ENCODE results near the gene LRRC49.
"Not testable (repeated sequence)": the region's sequence is repeated elsewhere in the genome, so short reads cannot be mapped to it uniquely, and the experiment has no call there.

LRRC49 gene

GRCh38 chr15:71003319-71003718, 110.7 kb downstream of the LRRC49 start:
- no peak for DNase-seq

GRCh38 chr15:71004506-71004905, 111.9 kb downstream of the LRRC49 start:
- DNase-seq = not testable (repeated sequence)

GRCh38 chr15:71005895-71006294, 113.3 kb downstream of the LRRC49 start:
- no peak for DNase-seq

- DNase-seq = no peak
These were observed 115.7 kb downstream of the LRRC49 start for GRCh38 chr15:71008250-71008870.

- DNase-seq = no peak
These were observed 117.8 kb downstream of the LRRC49 start for GRCh38 chr15:71010472-71010871.

GRCh38 chr15:71010997-71011396, 118.4 kb downstream of the LRRC49 start:
- DNase-seq = no peak

- DNase-seq = peak; percentile 1
These were observed 119.0 kb downstream of the LRRC49 start for GRCh38 chr15:71011503-71012155.

DNA sequence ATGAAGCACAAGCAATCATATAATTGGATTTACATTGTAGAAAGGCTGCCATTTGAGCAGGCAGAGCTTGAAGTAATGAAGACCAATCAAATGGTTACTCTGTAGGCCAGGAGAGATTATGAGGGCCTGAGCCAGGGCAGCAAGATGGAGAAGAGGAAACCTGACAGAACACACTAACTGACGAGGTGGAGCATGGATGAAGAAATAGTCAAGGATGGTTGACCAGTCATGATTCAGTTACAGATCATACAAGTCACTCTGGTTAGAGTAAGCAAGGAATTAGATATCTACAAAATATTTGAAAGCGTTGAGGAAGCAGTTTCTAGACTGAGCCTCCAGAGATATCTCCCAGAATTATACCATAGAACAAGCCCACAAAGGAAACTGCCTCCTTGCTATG, 120.8 kb downstream of the LRRC49 start:
- no peak for DNase-seq

- no peak for DNase-seq
These were observed 122.7 kb downstream of the LRRC49 start for GRCh38 chr15:71015342-71015741.

GRCh38 chr15:71031232-71031631, 138.6 kb downstream of the LRRC49 start:
- DNase-seq = not testable (repeated sequence)

DNA sequence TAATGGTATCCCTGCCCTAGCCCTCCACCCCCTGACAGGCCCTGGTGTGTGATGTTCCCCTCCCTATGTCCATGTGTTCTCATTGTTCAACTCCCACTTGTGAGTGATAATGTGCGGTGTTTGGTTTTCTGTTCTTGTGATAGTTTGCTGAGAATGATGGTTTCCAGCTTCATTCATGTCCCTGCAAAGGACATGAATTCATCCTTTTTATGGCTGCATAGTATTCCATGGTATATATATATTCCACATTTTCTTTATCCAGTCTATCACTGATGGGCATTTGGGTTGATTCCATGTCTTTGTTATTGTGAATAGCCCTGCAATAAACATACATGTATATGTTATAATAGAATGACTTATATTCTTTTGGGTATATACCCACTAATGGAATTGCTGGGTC, 142.9 kb downstream of the LRRC49 start:
- DNase-seq = not testable (repeated sequence)

DNA sequence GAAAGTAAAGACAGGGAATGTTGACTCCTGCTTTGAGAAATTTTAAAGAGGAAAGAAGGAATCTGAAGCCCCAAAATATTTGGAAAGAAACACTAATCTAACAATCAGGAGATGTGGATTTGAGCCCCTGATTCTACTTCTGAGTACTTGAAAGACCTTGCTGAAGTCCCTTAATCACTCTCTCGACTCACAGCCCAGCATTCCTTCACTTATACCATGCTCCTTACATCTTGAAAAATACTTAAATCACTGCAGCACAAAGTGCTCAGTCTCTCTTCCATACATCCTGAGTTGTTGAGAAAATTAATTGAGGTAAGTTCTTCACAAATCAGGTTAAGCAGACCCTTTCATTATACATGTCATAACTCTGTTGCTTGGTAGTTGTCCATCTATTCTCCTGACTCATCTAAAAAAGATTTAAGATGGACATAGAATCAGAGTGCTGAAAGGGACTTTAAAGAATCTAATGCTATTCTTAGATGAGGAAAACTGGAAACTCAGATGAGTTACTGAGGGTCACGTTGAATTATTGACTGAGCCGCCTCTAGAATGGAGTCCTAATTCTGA, 149.8 kb downstream of the LRRC49 start:
- DNase-seq = no peak

DNA sequence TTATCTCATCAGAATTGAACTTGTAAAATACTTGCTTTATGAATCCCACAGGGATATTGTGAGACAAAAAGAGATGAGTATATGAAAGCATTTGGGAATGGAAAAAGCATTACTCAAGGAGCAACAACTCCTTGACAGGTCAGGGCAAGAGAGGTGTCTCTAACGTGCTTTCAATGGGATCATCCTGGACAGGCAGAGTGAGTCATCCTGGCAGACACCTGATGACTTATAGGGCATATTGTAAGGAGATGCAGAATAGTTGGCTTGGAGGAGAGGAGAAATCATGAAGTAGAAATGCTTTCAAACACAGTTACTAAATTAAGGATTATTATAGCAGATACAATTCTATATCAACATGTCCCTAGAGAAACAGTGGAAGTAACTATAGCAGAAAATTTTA, 150.7 kb downstream of the LRRC49 start:
- DNase-seq = no peak

- no peak for DNase-seq
These were observed 151.4 kb downstream of the LRRC49 start for GRCh38 chr15:71044006-71044405.

- DNase-seq = not testable (repeated sequence)
These were observed 153.5 kb downstream of the LRRC49 start for GRCh38 chr15:71046146-71046545.

DNA sequence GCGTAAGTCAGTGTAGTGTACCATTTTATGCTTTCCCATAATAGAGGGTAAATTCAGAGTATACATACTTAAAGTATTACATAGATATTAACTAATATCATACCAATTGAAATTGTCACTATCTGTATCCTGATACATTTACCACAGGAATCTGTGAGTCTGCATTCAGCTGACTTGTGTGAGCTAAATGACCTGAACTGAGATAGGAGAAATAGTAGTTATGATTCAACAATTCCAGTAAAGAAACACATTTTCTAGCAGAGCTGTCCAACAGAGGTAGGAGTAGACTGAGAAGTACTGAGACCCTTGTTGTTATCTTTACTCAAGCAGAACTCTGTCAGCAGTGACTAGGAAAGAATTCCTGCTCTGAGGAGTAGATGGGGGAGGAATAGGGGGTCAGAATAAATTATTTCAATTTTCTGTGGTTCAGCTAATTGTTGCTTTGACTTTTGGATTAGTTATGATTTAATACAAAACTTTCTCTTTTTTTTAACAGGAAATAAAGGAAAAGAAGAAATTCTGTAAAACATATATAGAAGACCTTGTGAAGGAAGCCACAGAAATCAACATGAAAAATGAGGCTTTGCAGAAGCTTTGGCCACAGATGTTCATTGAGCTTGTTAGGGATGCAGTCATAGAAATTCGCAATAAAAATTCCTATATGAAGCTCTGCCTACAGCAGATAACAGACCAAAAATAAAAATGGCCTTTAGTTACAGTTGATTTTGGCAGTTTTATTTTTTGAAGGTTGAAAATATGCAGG, 156.5 kb downstream of the LRRC49 start:
- no peak for DNase-seq

GRCh38 chr15:71049706-71050422, 157.2 kb downstream of the LRRC49 start:
- DNase-seq = no peak

DNA sequence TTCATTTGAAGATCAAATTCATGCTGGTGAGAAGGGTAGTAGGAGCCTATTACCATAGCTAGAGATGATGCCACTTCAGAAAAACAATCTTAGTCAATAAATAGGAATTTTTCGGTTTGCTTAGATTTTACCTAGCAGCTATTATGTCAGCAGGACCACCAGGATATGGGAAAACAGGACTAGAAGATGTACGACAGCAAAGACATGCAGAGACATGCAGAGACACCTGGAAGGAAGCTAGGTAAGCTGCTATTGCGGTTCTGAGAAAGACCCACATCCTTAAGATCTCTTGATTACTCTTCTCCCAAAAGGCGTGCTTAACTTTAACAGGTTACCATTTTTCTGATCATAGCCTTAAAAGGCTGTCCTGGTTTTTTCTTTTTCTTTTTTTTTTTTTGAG, 157.8 kb downstream of the LRRC49 start:
- no peak for DNase-seq

- DNase-seq = no peak
These were observed 158.9 kb downstream of the LRRC49 start for GRCh38 chr15:71051539-71051938.

- no peak for DNase-seq
These were observed 159.7 kb downstream of the LRRC49 start for GRCh38 chr15:71052356-71052755.

- no peak for DNase-seq
These were observed 161.8 kb downstream of the LRRC49 start for GRCh38 chr15:71054286-71054952.

DNA sequence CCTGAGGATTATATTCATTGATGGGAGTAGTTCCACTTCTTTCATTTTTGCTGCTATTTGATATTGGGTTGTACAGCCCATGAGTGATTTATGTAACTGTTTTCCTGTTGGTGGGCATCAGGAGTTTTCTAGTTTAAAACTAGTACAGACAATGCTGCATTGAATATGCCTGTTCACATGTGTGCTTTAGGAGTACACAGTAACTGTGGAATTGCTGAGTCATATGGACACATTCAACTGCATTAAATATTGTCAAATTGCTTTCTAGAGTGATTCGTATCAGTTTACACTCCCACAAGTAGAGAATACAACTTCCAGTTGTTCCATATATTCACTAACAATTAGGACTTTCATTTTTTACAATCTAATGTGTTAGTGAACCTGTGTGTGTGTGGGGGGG, 162.8 kb downstream of the LRRC49 start:
- DNase-seq = no peak

DNA sequence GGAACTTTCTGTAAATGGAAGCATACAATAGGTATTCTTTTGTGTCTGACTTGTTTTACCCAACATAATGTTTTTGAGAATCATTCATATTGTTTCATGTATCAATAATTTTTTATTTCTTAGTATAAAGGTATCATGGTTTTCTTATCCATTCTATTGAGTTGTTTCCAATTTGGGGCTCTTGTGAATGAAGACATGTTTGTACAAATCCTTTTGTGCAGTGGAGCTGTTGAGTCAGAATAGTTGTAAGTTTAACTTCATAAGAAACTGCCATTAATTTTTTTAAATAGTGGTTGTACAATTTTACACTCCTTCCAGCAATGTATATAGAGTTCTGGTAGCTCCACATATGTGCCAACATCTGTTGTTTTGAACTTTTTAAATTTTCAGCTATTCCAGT, 163.5 kb downstream of the LRRC49 start:
- no peak for DNase-seq
